ENCODE results near the gene BRI3BP.

GRCh38 chr12:125055591-125055990, 62.1 kb downstream of the BRI3BP start:
- no peak for TF ChIP-seq POLR2A (IDR thresholded peaks at IDR 0.05)
- TF ChIP-seq, protein P1, sequence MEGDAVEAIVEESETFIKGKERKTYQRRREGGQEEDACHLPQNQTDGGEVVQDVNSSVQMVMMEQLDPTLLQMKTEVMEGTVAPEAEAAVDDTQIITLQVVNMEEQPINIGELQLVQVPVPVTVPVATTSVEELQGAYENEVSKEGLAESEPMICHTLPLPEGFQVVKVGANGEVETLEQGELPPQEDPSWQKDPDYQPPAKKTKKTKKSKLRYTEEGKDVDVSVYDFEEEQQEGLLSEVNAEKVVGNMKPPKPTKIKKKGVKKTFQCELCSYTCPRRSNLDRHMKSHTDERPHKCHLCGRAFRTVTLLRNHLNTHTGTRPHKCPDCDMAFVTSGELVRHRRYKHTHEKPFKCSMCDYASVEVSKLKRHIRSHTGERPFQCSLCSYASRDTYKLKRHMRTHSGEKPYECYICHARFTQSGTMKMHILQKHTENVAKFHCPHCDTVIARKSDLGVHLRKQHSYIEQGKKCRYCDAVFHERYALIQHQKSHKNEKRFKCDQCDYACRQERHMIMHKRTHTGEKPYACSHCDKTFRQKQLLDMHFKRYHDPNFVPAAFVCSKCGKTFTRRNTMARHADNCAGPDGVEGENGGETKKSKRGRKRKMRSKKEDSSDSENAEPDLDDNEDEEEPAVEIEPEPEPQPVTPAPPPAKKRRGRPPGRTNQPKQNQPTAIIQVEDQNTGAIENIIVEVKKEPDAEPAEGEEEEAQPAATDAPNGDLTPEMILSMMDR (IDR thresholded peaks at IDR 0.05): no peak

Measured in right lobe of liver (tissue), 4 donors.